Neural progenitor cell (in vitro differentiated cells): ENCODE results near the gene MBIP. TPM values are rescaled to one million over a fixed set of nuclear protein-coding genes. Genes with fewer than 3 reads are reported as not detected.
A peak's percentile ranks its signal among the peaks of the same experiment; 100 is the strongest.

ENCODE experiments used
- DNase-seq: peaks from one replicate; pipeline ENCODE4 v3.0.0-alpha.2; 2016; ENCODE audit warnings: low spot score
- H2AFZ ChIP-seq: fragments of 200-600 bp; sonication (generic); replicated peaks from 2 replicates; pipeline ENCODE4 v1.6.1; 2016; ENCODE audit warnings: antibody characterized with exemption
- H3F3A ChIP-seq: fragments of 200-600 bp; sonication (generic); 2 replicates; pipeline ENCODE4 v1.6.1; 2016; ENCODE audit warnings: antibody characterized with exemption, low read depth
- H3K27ac ChIP-seq: fragments of 200-600 bp; sonication (generic); 2 replicates; pipeline ENCODE4 v1.5.1; 2016; ENCODE audit warnings: mild to moderate bottlenecking
- H3K27me3 ChIP-seq: fragments of 200-600 bp; sonication (generic); 2 replicates; pipeline ENCODE4 v1.6.1; 2016; ENCODE audit warnings: mild to moderate bottlenecking, moderate library complexity
- H3K36me3 ChIP-seq: fragments of 200-600 bp; sonication (generic); 2 replicates; pipeline ENCODE4 v1.5.1; 2016
- H3K4me1 ChIP-seq: fragments of 200-600 bp; sonication (generic); 2 replicates; pipeline ENCODE4 v1.6.1; 2016; ENCODE audit warnings: mixed run types
- H3K4me2 ChIP-seq: fragments of 200-600 bp; sonication (generic); 2 replicates; pipeline ENCODE4 v1.6.1; 2016
- H3K4me3 ChIP-seq: fragments of 200-600 bp; sonication (generic); 2 replicates; pipeline ENCODE4 v1.5.1; 2016
- H3K79me2 ChIP-seq: fragments of 200-600 bp; sonication (generic); 2 replicates; pipeline ENCODE4 v1.6.1; 2016; ENCODE audit warnings: low read depth
- H3K9ac ChIP-seq: fragments of 200-600 bp; sonication (generic); 2 replicates; pipeline ENCODE4 v1.6.1; 2016
- H3K9me3 ChIP-seq: fragments of 200-600 bp; sonication (generic); 2 replicates; pipeline ENCODE4 v1.5.1; 2016; ENCODE audit warnings: low read depth
- H4K20me1 ChIP-seq: fragments of 200-600 bp; sonication (generic); 2 replicates; pipeline ENCODE4 v1.6.1; 2016; ENCODE audit warnings: low read depth
- H3K27ac Mint-ChIP-seq: 3 replicates; pipeline ENCODE4 v1.8.0; 2021; ENCODE audit warnings: mixed read lengths
- H3K27me3 Mint-ChIP-seq: 2 replicates; pipeline ENCODE4 v1.8.0; 2022; ENCODE audit warnings: low read depth, mild to moderate bottlenecking, inconsistent platforms, moderate library complexity, mixed read lengths; ENCODE audit not compliant: insufficient read depth
- H3K36me3 Mint-ChIP-seq: 3 replicates; pipeline ENCODE4 v1.8.0; 2021; ENCODE audit warnings: mixed read lengths
- H3K4me1 Mint-ChIP-seq: 3 replicates; pipeline ENCODE4 v1.8.0; 2021; ENCODE audit warnings: mixed read lengths
- H3K4me3 Mint-ChIP-seq: 3 replicates; pipeline ENCODE4 v1.8.0; 2021; ENCODE audit warnings: mild to moderate bottlenecking, moderate library complexity, mixed read lengths
- H3K9me3 Mint-ChIP-seq: 3 replicates; pipeline ENCODE4 v1.8.0; 2020; ENCODE audit warnings: mixed read lengths
- EZH2 ChIP-seq: fragments of 200-600 bp; sonication (generic); IDR thresholded peaks from 2 replicates; pipeline ENCODE4 v1.6.1; 2017; ENCODE audit warnings: antibody characterized with exemption, mild to moderate bottlenecking, moderate library complexity
- EZH2phosphoT487 ChIP-seq: fragments of 200-600 bp; sonication (generic); IDR thresholded peaks from 2 replicates; pipeline ENCODE4 v1.6.1; 2017; ENCODE audit warnings: antibody characterized with exemption
- total RNA-seq: library from RNA; depleted of rRNA; stranded (reverse); fragments of >200 nt; gene quantifications from 2 replicates; pipeline ENCODE4 v1.2.3, GENCODE V29; 2015; ENCODE audit warnings: low replicate concordance
- TF ChIP-seq, protein P1 (sequence below): fragments of 200-600 bp; sonication (generic); IDR thresholded peaks from 2 replicates; pipeline ENCODE4 v1.5.1; 2017; ENCODE audit warnings: antibody characterized with exemption, mild to moderate bottlenecking

The MBIP gene
- total RNA-seq, 1 donor from 2014 or later: 49.7 TPM

DNA sequence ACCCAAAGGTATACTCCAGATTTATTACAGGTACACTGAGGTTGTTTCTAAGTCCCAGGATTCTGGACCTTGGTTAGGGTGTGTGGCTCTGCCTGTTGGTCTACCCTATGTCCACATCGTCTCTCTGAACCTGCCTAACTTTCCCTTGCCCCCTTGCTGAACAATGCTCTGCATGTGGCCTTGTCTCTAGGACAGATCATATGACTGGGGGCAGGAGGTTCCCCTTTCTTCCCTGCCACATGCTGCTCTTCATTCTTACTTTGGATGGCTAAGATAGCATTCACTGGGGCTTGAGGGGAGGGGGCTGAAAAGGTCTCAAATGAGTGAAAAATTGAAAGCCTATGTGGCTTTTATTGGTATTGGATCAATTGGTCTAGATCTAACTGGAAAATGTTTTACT lies 49.2 kb downstream of the MBIP start:
- Histone ChIP-seq H3K79me2 (no peaks in the 10 kb centered on the region), H3K36me3 (no peaks in the 10 kb centered on the region), H3K9ac (no peak overlapping the region), H3K4me2 (peak overlapping the region; percentile 75), H3K27ac (no peak overlapping the region), H3K4me3 (no peak overlapping the region), H3K27me3 (no peaks in the 10 kb centered on the region), H3K9me3 (no peaks in the 10 kb centered on the region), H2AFZ (no peak overlapping the region), H4K20me1 (no peaks in the 10 kb centered on the region), H3K4me1 (peaks cover 92% of the 10 kb centered on the region), H3F3A (peaks cover 70% of the 10 kb centered on the region)
- H3K4me1 Mint-ChIP-seq: peaks cover 77% of the 10 kb centered on the region
- no peak overlapping the region for H3K4me3 Mint-ChIP-seq
- peaks cover 16% of the 10 kb centered on the region for H3K27me3 Mint-ChIP-seq
- no peaks in the 10 kb centered on the region for H3K36me3 Mint-ChIP-seq
- H3K9me3 Mint-ChIP-seq: no peaks in the 10 kb centered on the region
- peak overlapping the region; percentile 3 for H3K27ac Mint-ChIP-seq
- TF ChIP-seq EZH2 (no peak), EZH2phosphoT487 (no peak)
- TF ChIP-seq, protein P1, sequence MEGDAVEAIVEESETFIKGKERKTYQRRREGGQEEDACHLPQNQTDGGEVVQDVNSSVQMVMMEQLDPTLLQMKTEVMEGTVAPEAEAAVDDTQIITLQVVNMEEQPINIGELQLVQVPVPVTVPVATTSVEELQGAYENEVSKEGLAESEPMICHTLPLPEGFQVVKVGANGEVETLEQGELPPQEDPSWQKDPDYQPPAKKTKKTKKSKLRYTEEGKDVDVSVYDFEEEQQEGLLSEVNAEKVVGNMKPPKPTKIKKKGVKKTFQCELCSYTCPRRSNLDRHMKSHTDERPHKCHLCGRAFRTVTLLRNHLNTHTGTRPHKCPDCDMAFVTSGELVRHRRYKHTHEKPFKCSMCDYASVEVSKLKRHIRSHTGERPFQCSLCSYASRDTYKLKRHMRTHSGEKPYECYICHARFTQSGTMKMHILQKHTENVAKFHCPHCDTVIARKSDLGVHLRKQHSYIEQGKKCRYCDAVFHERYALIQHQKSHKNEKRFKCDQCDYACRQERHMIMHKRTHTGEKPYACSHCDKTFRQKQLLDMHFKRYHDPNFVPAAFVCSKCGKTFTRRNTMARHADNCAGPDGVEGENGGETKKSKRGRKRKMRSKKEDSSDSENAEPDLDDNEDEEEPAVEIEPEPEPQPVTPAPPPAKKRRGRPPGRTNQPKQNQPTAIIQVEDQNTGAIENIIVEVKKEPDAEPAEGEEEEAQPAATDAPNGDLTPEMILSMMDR: no peak
- DNase-seq: no peak

GRCh38 chr14:36270191-36270590 lies 50.2 kb downstream of the MBIP start:
- TF ChIP-seq EZH2 (no peak), EZH2phosphoT487 (no peak)
- TF ChIP-seq, protein P1: no peak
- H3K27me3 ChIP-seq: no peaks in the 10 kb centered on the region
- H3K4me1 Mint-ChIP-seq: peaks cover 68% of the 10 kb centered on the region

DNA sequence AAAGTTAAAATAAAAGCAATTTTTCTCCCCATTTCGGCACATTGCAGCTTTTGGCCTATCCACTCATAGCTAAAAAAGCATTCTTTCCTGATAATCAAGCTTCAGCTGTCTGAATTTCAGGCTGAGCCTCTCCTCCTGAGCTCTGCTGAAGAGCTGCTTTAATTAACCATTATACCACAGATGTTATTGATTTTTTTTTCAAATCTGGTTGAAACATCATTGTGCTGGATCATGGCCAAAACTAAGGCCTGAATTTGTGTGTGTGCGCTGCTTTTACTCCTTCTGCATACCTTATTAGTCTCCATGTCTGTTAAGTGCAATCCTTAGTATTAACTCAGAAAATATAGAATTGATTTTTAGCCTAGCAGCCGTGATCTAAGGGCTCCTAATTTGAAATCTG lies 52.3 kb downstream of the MBIP start:
- Mint-ChIP-seq H3K4me3 (no peak overlapping the region), H3K36me3 (no peaks in the 10 kb centered on the region), H3K4me1 (peaks cover 56% of the 10 kb centered on the region), H3K27me3 (peaks cover 18% of the 10 kb centered on the region), H3K27ac (no peak overlapping the region), H3K9me3 (no peaks in the 10 kb centered on the region)
- no peak overlapping the region for H2AFZ ChIP-seq
- H3K4me3 ChIP-seq: no peak overlapping the region
- no peaks in the 10 kb centered on the region for H3K79me2 ChIP-seq
- no peak for TF ChIP-seq EZH2
- no peak for TF ChIP-seq EZH2phosphoT487
- TF ChIP-seq, protein P1: no peak
- DNase-seq: no peak
- no peaks in the 10 kb centered on the region for H3K27me3 ChIP-seq
- peak overlapping the region; percentile 87 for H3K27ac ChIP-seq
- peaks cover 61% of the 10 kb centered on the region for H3K4me1 ChIP-seq
- H3K36me3 ChIP-seq: no peaks in the 10 kb centered on the region
- H3K9ac ChIP-seq: no peak overlapping the region
- no peaks in the 10 kb centered on the region for H4K20me1 ChIP-seq
- H3K9me3 ChIP-seq: no peaks in the 10 kb centered on the region
- H3K4me2 ChIP-seq: peak overlapping the region; percentile 75
- H3F3A ChIP-seq: peaks cover 55% of the 10 kb centered on the region

More at GRCh38 chr14:36270191-36270590, 50.2 kb downstream of the MBIP start:
- Histone ChIP-seq H4K20me1 (no peaks in the 10 kb centered on the region), H3K36me3 (no peaks in the 10 kb centered on the region), H3K9me3 (no peaks in the 10 kb centered on the region), H3K4me3 (no peak overlapping the region), H3K4me1 (peaks cover 82% of the 10 kb centered on the region), H3K79me2 (no peaks in the 10 kb centered on the region), H3F3A (peaks cover 70% of the 10 kb centered on the region), H2AFZ (no peak overlapping the region), H3K9ac (no peak overlapping the region), H3K4me2 (peak overlapping the region; percentile 75), H3K27ac (peak overlapping the region; percentile 87)
- Mint-ChIP-seq H3K27me3 (peaks cover 18% of the 10 kb centered on the region), H3K36me3 (no peaks in the 10 kb centered on the region), H3K4me3 (no peak overlapping the region), H3K27ac (no peak overlapping the region), H3K9me3 (no peaks in the 10 kb centered on the region)
- no peak for DNase-seq
